ENCODE data around the gene ZNF654. TPM values are rescaled to one million over a fixed set of nuclear protein-coding genes. Genes with fewer than 3 reads are reported as not detected.
"Not testable (repeated sequence)": the region's sequence is repeated elsewhere in the genome, so short reads cannot be mapped to it uniquely, and the experiment has no call there.

The ZNF654 gene
- total RNA-seq, 3 donors from 2014 or later = 15.4 to 26.3 (median 16.5) TPM

DNA sequence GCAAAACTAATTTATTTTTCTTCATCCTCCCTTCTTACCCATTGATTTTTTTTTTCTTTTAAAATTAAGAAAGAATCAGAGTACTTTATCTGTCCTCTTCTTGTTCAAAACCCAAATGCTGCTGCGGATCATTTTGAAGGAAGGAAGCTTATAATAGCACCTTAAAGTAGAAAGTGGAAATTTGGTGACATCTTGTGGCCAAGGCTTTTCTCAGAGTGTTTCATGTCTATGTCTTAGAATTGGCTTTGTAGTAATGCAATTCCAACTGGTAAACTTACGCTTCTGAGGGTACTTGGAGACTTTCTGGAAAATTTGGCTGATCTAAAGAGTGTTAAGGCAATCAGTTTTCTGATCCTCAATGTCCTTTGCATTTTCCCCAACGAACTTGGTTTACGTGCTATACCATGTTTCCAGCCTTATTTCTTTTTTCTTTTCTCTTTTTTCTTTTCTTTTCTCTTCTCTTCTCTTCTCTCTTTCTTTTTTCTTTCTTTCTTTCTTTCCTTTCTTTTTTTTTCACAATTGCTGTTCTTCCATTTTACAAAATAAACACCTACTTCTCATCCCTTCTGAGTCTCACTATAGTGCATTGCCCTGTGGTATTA, 121.4 kb downstream of the ZNF654 start:
- Histone ChIP-seq H3K4me3 (no peak overlapping the region), H3K27me3 (no peaks in the 10 kb centered on the region), H3K36me3 (no peaks in the 10 kb centered on the region), H3K27ac (no peak overlapping the region), H3K4me1 (no peaks in the 10 kb centered on the region), H3K9me3 (peaks cover 7 to 21% of the 10 kb centered on the region in 2 donors)
- no peak for DNase-seq (ENCODE audit: low spot score in 2 of 2)
- TF ChIP-seq POLR2AphosphoS5 (IDR thresholded peaks at IDR 0.05) = no peak
- TF ChIP-seq, protein P1, sequence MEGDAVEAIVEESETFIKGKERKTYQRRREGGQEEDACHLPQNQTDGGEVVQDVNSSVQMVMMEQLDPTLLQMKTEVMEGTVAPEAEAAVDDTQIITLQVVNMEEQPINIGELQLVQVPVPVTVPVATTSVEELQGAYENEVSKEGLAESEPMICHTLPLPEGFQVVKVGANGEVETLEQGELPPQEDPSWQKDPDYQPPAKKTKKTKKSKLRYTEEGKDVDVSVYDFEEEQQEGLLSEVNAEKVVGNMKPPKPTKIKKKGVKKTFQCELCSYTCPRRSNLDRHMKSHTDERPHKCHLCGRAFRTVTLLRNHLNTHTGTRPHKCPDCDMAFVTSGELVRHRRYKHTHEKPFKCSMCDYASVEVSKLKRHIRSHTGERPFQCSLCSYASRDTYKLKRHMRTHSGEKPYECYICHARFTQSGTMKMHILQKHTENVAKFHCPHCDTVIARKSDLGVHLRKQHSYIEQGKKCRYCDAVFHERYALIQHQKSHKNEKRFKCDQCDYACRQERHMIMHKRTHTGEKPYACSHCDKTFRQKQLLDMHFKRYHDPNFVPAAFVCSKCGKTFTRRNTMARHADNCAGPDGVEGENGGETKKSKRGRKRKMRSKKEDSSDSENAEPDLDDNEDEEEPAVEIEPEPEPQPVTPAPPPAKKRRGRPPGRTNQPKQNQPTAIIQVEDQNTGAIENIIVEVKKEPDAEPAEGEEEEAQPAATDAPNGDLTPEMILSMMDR (IDR thresholded peaks at IDR 0.05) = no peak
- no peak for TF ChIP-seq POLR2A (IDR thresholded peaks at IDR 0.05)
- intact Hi-C loops (cut with DNase I; ENCODE audit: low total_unique reads) = no loop called here

DNA sequence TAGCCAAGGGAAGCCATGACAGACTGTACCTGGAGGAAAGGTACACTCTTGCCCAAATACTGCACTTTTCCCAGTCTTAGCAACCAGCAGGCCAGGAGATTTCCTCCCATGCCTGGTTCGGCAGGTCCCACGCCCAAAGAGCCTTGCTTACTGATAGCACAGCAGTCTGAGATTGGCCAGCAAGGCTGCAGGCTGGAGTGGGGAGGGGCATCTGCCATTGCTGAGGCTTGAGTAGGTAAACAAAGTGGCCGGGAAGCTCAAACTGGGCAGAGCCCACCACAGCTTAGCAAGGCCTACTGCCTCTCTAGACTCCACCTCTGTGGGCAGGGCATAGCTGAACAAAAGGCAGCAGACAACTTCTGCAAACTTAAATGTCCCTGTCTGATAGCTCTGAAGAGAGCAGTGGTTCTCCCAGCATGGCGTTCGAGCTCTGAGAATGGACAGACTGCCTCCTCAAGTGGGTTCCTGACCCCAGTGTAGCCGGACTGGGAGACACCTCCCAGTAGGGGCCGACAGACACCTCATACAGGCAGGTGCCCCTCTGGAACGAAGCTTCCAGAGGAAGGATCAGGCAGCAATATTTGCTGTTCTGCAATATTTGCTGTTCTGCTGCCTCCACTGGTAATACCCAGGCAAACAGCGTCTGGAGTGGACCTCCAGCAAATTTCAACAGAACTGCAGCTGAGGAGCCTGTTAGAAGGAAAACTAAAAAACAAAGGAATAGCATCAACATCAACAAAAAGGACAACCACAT, 123.3 kb downstream of the ZNF654 start:
- DNase-seq (ENCODE audit: low spot score in 2 of 2); intact Hi-C loops (cut with DNase I; ENCODE audit: low total_unique reads); H3K27me3 ChIP-seq: not testable (repeated sequence)

DNA sequence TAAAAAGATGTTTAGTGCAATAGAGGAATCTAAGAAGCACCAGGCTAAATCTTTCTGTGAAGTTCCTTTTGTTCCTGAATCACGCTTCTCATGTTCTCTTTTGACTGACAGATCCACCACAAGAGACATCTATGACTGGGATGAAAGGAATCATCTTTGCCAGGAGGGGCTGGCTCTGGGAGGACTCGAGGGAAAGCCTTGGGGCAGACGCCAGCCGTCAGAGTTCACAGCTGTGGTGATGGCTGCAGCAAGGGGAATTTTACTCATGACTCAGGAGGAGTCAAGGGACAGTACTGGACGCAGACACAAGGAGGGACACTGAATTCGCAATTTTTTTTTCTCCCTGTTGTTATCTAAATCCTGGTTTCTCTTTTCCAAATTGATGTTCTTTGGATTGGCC, 129.4 kb downstream of the ZNF654 start:
- no peak overlapping the region for H3K4me3 ChIP-seq
- DNase-seq (ENCODE audit: low spot score in 2 of 2) = no peak
- H3K27ac ChIP-seq = no peak overlapping the region
- no peaks in the 10 kb centered on the region for H3K27me3 ChIP-seq
- no peaks in the 10 kb centered on the region for H3K4me1 ChIP-seq
- H3K9me3 ChIP-seq = peaks cover 7 to 21% of the 10 kb centered on the region in 2 donors
- H3K36me3 ChIP-seq = no peaks in the 10 kb centered on the region
- intact Hi-C loops (cut with DNase I; ENCODE audit: low total_unique reads) = no loop called here
- no peak for TF ChIP-seq POLR2A (IDR thresholded peaks at IDR 0.05)
- TF ChIP-seq, protein P1 (IDR thresholded peaks at IDR 0.05) = no peak
- no peak for TF ChIP-seq POLR2AphosphoS5 (IDR thresholded peaks at IDR 0.05)

More for the DNA sequence above, 123.3 kb downstream of the ZNF654 start:
- peaks cover 7 to 27% of the 10 kb centered on the region in 2 donors for H3K9me3 ChIP-seq
- not testable (repeated sequence) for H3K4me3 ChIP-seq, H3K27ac ChIP-seq, H3K36me3 ChIP-seq, H3K4me1 ChIP-seq

DNA sequence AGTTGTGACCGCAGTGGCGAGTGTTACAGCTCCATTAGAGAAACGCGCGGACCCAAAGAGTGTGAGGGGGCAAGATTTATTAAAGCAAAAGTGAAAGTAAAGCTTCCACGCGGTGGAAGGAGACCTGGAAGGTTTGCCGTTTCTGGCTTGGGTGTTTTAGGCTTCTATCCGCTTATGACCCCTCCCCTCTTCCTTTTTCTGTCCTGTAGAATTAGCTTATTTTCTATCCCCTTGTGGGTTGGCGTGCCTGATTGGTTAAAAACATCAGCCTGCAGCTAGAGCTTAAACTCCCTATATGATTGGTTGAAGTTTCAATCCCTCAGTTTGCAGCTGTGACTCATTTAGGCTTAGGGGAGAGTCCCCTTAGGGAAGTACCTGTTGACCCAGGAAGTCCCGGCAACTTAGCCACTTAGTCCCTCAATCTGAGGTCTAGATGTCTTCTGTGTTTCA, 130.3 kb downstream of the ZNF654 start:
- H3K4me3 ChIP-seq = no peak overlapping the region
- TF ChIP-seq, protein P1 (IDR thresholded peaks at IDR 0.05) = no peak
- TF ChIP-seq POLR2A (IDR thresholded peaks at IDR 0.05) (no peak), POLR2AphosphoS5 (IDR thresholded peaks at IDR 0.05) (no peak)
- intact Hi-C loops (cut with DNase I; ENCODE audit: low total_unique reads) = no loop called here

DNA sequence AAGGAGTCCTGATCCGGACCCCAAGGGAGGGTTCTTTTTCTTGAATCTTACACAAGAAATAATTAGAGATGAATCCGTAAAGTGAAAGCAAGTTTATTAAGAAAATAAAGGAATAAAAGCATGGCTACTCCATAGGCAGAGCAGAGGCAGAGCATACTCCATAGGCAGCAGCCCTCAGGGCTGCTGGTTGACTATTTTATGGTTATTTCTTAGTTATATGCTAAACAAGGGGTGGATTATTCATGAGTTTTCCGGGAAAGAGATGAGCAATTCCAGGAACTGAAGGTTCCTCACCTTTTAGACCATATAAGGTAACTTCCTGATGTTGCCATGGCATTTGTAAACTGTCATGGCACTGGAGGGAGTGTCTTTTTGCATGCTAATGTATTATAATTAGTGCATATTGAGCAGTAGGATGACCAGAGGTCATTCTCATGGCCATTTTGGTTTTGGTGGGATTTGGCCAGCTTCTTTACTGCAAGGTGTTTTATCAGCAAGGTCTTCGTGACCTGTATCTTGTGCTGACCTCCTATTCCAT, 132.9 kb downstream of the ZNF654 start:
- no peak for DNase-seq (ENCODE audit: low spot score in 2 of 2)
- Histone ChIP-seq H3K4me1 (no peaks in the 10 kb centered on the region), H3K9me3 (no peaks in the 10 kb centered on the region), H3K36me3 (no peaks in the 10 kb centered on the region), H3K27me3 (no peaks in the 10 kb centered on the region), H3K27ac (no peak overlapping the region), H3K4me3 (no peak overlapping the region)
- TF ChIP-seq POLR2AphosphoS5 (IDR thresholded peaks at IDR 0.05) = no peak
- no peak for TF ChIP-seq POLR2A (IDR thresholded peaks at IDR 0.05)
- TF ChIP-seq, protein P1 (IDR thresholded peaks at IDR 0.05) = no peak
- intact Hi-C loops (cut with DNase I; ENCODE audit: low total_unique reads) = no loop called here

More for the DNA sequence above, 130.3 kb downstream of the ZNF654 start:
- Histone ChIP-seq H3K4me1 (no peaks in the 10 kb centered on the region), H3K27me3 (no peaks in the 10 kb centered on the region), H3K9me3 (peaks cover under 1 to 14% of the 10 kb centered on the region in 2 donors), H3K27ac (no peak overlapping the region), H3K36me3 (no peaks in the 10 kb centered on the region)
- no peak for DNase-seq (ENCODE audit: low spot score in 2 of 2)

All from breast epithelium (tissue), 4 donors.